H1 (cell line): ENCODE measurements around the gene ADARB2. TPM values are rescaled to one million over a fixed set of nuclear protein-coding genes. Genes with fewer than 3 reads are reported as not detected.

Source experiments
- CTCF ChIA-PET: fragments of 300-600 bp; sonication (Branson Sonifier 250); formaldehyde crosslinking; loops from one replicate; lab custom pipeline; 2021; ENCODE audit not compliant: partially characterized antibody; lab: Charles Lee
- POLR2A ChIA-PET: fragments of 300-600 bp; sonication (Branson Sonifier 250); formaldehyde crosslinking; loops from one replicate; lab custom pipeline; 2021; ENCODE audit warnings: inconsistent platforms; ENCODE audit not compliant: partially characterized antibody; lab: Charles Lee
- DNase-seq, 2 experiments: peaks; one replicate each; pipeline versions ENCODE4 v3.0.0 to v3.0.0-alpha.2; 2010 to 2022; ENCODE audit warnings: low spot score in 2 of 2, low read depth in 1 of 2, mixed read lengths in 1 of 2
- FAIRE-seq: peaks from 2 replicates; lab custom pipeline; 2011; peaks lifted over from hg19 to GRCh38; lab: Jason Lieb, UNC
- H2AFZ ChIP-seq: 2 replicates; pipeline ENCODE4 v1.8.1; 2012; ENCODE audit warnings: low read length, inconsistent platforms
- H2AK5ac ChIP-seq: 2 replicates; pipeline ENCODE4 v1.6.1; 2013; ENCODE audit warnings: low read depth, low read length
- H2BK120ac ChIP-seq: replicated peaks from 2 replicates; pipeline ENCODE3; 2013; ENCODE audit warnings: low read depth, low read length, inconsistent platforms
- H2BK12ac ChIP-seq: 2 replicates; pipeline ENCODE4 v1.6.1; 2013; ENCODE audit warnings: low read depth, low read length
- H2BK15ac ChIP-seq: 2 replicates; pipeline ENCODE4 v1.6.1; 2013; ENCODE audit warnings: low read length
- H2BK20ac ChIP-seq: 2 replicates; pipeline ENCODE4 v1.6.1; 2013; ENCODE audit warnings: low read length
- H2BK5ac ChIP-seq: 2 replicates; pipeline ENCODE4 v1.6.1; 2013; ENCODE audit warnings: low read depth, low read length
- H3K14ac ChIP-seq: 2 replicates; pipeline ENCODE4 v1.6.1; 2013; ENCODE audit warnings: inconsistent platforms; ENCODE audit not compliant: insufficient read length
- H3K18ac ChIP-seq: 2 replicates; pipeline ENCODE4 v1.6.1; 2013; ENCODE audit warnings: low read length; ENCODE audit errors: extremely low read depth
- H3K23ac ChIP-seq: 2 replicates; pipeline ENCODE4 v1.6.1; 2013; ENCODE audit warnings: inconsistent platforms; ENCODE audit not compliant: insufficient read length
- H3K23me2 ChIP-seq: 2 replicates; pipeline ENCODE4 v1.6.1; 2013; ENCODE audit warnings: low read depth, low read length
- H3K27ac ChIP-seq: 2 replicates; pipeline ENCODE4 v1.6.1; 2011; ENCODE audit warnings: low read depth, low read length, inconsistent platforms
- H3K27me3 ChIP-seq, 4 experiments: replicated peaks in 1 of 4; 1 replicate in 1 of 4; 2 replicates in 3 of 4; pipeline versions ENCODE4 v1.6.1 to v1.8.1; 2011 to 2013; ENCODE audit warnings: low read length in 3 of 4, mild to moderate bottlenecking in 3 of 4, inconsistent platforms in 2 of 4, mixed read lengths in 2 of 4, moderate library complexity in 1 of 4; ENCODE audit not compliant: control insufficient read depth in 3 of 4, insufficient read depth in 3 of 4; ENCODE audit errors: extremely low read depth in 1 of 4
- H3K36me3 ChIP-seq, 4 experiments: 2 replicates each; pipeline versions ENCODE4 v1.6.1 to v1.8.1; 2011 to 2013; ENCODE audit warnings: mild to moderate bottlenecking in 4 of 4, low read length in 3 of 4, moderate library complexity in 2 of 4, control low read depth in 1 of 4, inconsistent platforms in 1 of 4; ENCODE audit not compliant: insufficient read depth in 4 of 4, control insufficient read depth in 2 of 4
- H3K4ac ChIP-seq: replicated peaks from 2 replicates; pipeline ENCODE3; 2013; ENCODE audit warnings: low read length, low read depth, mixed read lengths, inconsistent platforms; ENCODE audit not compliant: insufficient read length
- H3K4me1 ChIP-seq, 4 experiments: replicated peaks in 1 of 4; 1 replicate in 1 of 4; 2 replicates in 3 of 4; pipeline versions ENCODE4 v1.6.1 to v1.8.1; 2011 to 2013; ENCODE audit warnings: low read length in 3 of 4, inconsistent platforms in 2 of 4, mixed read lengths in 1 of 4; ENCODE audit not compliant: insufficient read depth in 4 of 4, control insufficient read depth in 3 of 4
- H3K4me2 ChIP-seq, 2 experiments: 2 replicates each; pipeline versions ENCODE4 v1.6.1 to v1.8.1; 2011 to 2013; ENCODE audit warnings: low read depth in 2 of 2, low read length in 2 of 2, control low read depth in 1 of 2, inconsistent platforms in 1 of 2, mild to moderate bottlenecking in 1 of 2; ENCODE audit not compliant: insufficient read depth in 1 of 2
- H3K4me3 ChIP-seq, 4 experiments: fragments of 200-600, 300-600 bp in 1 of 4; sonication (generic), shearing (Covaris generic), sonication (Bioruptor Twin) in 1 of 4; 2 replicates each; pipeline versions ENCODE4 v1.5.1 to v1.8.1; 2011 to 2016; ENCODE audit warnings: low read length in 4 of 4, low read depth in 3 of 4, control low read depth in 2 of 4, inconsistent platforms in 2 of 4, mild to moderate bottlenecking in 2 of 4, mixed read lengths in 1 of 4, moderate library complexity in 1 of 4; ENCODE audit not compliant: insufficient read depth in 2 of 4; ENCODE audit errors: extremely low read depth in 1 of 4
- H3K56ac ChIP-seq: replicated peaks from 2 replicates; pipeline ENCODE3; 2013; ENCODE audit warnings: low read depth, mild to moderate bottlenecking, mixed read lengths, low read length, inconsistent platforms; ENCODE audit not compliant: insufficient read length
- H3K79me1 ChIP-seq: 2 replicates; pipeline ENCODE4 v1.6.1; 2013; ENCODE audit warnings: low read depth, low read length, control low read depth
- H3K79me2 ChIP-seq, 2 experiments: 2 replicates each; pipeline versions ENCODE4 v1.6.1 to v1.8.1; 2012 to 2013; ENCODE audit warnings: low read length in 2 of 2, mild to moderate bottlenecking in 2 of 2, inconsistent platforms in 1 of 2; ENCODE audit not compliant: insufficient read depth in 2 of 2, control insufficient read depth in 1 of 2
- H3K9ac ChIP-seq, 4 experiments: replicated peaks in 1 of 4; 1 replicate in 1 of 4; 2 replicates in 3 of 4; pipeline versions ENCODE4 v1.6.1 to v1.8.1; 2011 to 2013; ENCODE audit warnings: low read depth in 3 of 4, low read length in 3 of 4, control low read depth in 2 of 4, mild to moderate bottlenecking in 2 of 4, moderate library complexity in 2 of 4, inconsistent platforms in 1 of 4; ENCODE audit errors: extremely low read depth in 1 of 4
- H3K9me3 ChIP-seq, 2 experiments: 2 replicates each; pipeline versions ENCODE4 v1.6.1 to v1.8.1; 2012 to 2013; ENCODE audit warnings: mild to moderate bottlenecking in 2 of 2, moderate library complexity in 2 of 2, control low read depth in 1 of 2, inconsistent platforms in 1 of 2, low read depth in 1 of 2, low read length in 1 of 2, mixed read lengths in 1 of 2; ENCODE audit not compliant: insufficient read depth in 2 of 2
- H4K20me1 ChIP-seq, 2 experiments: replicated peaks in 1 of 2; 2 replicates each; pipeline versions ENCODE3 to v1.8.1; 2011 to 2013; ENCODE audit warnings: inconsistent platforms in 2 of 2, low read length in 2 of 2, mild to moderate bottlenecking in 1 of 2; ENCODE audit not compliant: insufficient read depth in 2 of 2, control insufficient read depth in 1 of 2
- H4K5ac ChIP-seq: 2 replicates; pipeline ENCODE4 v1.6.1; 2013; ENCODE audit warnings: low read length, low read depth, mixed read lengths, inconsistent platforms; ENCODE audit not compliant: insufficient read length
- H4K8ac ChIP-seq: 2 replicates; pipeline ENCODE4 v1.8.0; 2013; ENCODE audit warnings: mild to moderate bottlenecking, moderate library complexity, low read length, inconsistent platforms; ENCODE audit not compliant: insufficient read depth; ENCODE audit errors: extremely low read depth
- H4K91ac ChIP-seq: replicated peaks from 2 replicates; pipeline ENCODE3; 2013; ENCODE audit warnings: low read length, mixed read lengths, inconsistent platforms; ENCODE audit not compliant: insufficient read length
- HDAC2 ChIP-seq, 2 experiments: fragments of 300-600 bp in 1 of 2; sonication (generic) in 1 of 2; IDR thresholded peaks; 2 replicates each; pipeline ENCODE4 v1.6.1; 2011 to 2012; ENCODE audit warnings: low read depth in 2 of 2, low read length in 2 of 2, mild to moderate bottlenecking in 2 of 2, moderate library complexity in 2 of 2, borderline replicate concordance in 1 of 2, inconsistent platforms in 1 of 2
- NRF1 ChIP-seq: IDR thresholded peaks from 2 replicates; pipeline ENCODE4 v1.6.1; 2011; ENCODE audit warnings: mild to moderate bottlenecking, low read depth, low read length, improper control_type of control experiment
- YY1 ChIP-seq: IDR thresholded peaks from 2 replicates; pipeline ENCODE4 v1.6.1; 2011; ENCODE audit warnings: low read depth, mild to moderate bottlenecking, low read length
- WGBS, 2 experiments: shearing (Covaris generic) in 1 of 2; methylation state at CpG; one replicate each; pipeline versions ENCODE4 v1.1.6 to v1.1.7; 2013 to 2015; ENCODE audit warnings: low lambda C conversion rate in 2 of 2, mixed read lengths in 2 of 2, inconsistent platforms in 1 of 2, low coverage in 1 of 2, missing lambda C conversion rate in 1 of 2; ENCODE audit not compliant: insufficient replicate concordance in 2 of 2, insufficient coverage in 1 of 2, insufficient read length in 1 of 2; ENCODE audit errors: extremely low coverage in 1 of 2, missing lambda C conversion rate in 1 of 2; 5-methylcytosine and 5-hydroxymethylcytosine counted together
- polyA plus RNA-seq, 7 experiments: library from polyadenylated mRNA; depleted of rRNA in 3 of 7; stranded (reverse) in 5 of 7; unstranded in 2 of 7; fragments of >200 nt in 5 of 7; fragments of 200-250 nt in 2 of 7; gene quantifications; 1 replicate in 5 of 7; 2 replicates in 1 of 7; 4 replicates in 1 of 7; pipeline versions ENCODE4 v1.2.1 to v1.2.3, GENCODE V29; 2011 to 2013; ENCODE audit warnings: missing spikeins in 2 of 7, mixed read lengths in 2 of 7
- total RNA-seq: library from RNA; stranded (reverse); fragmentation: NEBNext Ultra II Directional; extraction: Animal tissue kit (Norgen Biotek cat#: 25700); gene quantifications from 2 replicates; pipeline ENCODE4 v1.2.1, GENCODE V29; 2021
- TF ChIP-seq, protein P1 (sequence below), 3 experiments: IDR thresholded peaks; 1 replicate in 2 of 3; 2 replicates in 1 of 3; pipeline versions ENCODE4 v1.5.1 to v1.6.1; 2011; ENCODE audit warnings: low read length in 3 of 3, mild to moderate bottlenecking in 3 of 3, inconsistent platforms in 2 of 3, low read depth in 1 of 3, moderate library complexity in 1 of 3; ENCODE audit not compliant: insufficient read depth in 1 of 3; ENCODE audit errors: control extremely low read depth in 1 of 3

ADARB2 gene
- total and polyA plus RNA-seq, 2 of the 8 experiments (the other 6 are each of a cell fraction or from before 2014, with no cell fraction given) = 2.2 to 2.8 TPM

DNA sequence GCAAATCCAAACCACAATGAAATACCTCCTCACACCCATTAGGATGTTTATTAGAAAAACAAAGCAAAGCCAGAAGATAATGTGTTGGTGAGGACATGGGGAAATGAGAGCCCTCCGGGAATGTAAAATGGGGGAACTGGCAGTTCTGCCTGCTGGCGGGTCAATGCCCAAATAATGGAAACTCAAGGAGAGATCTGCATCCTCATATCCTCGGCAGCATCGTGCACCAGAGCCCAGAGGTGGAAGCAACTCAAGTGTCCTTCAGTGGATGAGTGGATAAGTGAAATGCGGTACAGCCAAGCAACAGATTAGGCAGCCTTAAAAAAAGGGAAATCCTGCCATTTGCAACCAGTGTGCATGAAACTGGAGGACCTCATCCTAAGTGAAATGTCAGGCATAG lies 356.0 kb downstream of the ADARB2 start:
- Histone ChIP-seq H4K20me1 (no peaks in the 10 kb centered on the region), H2BK20ac (no peak overlapping the region), H3K4me2 (no peak overlapping the region), H3K4me3 (no peak overlapping the region), H4K91ac (no peak overlapping the region), H3K56ac (no peak overlapping the region), H2BK12ac (no peak overlapping the region), H2AFZ (no peak overlapping the region), H3K4me1 (peaks cover 5 to 11% (median 8%) of the 10 kb centered on the region in 4 experiments), H2BK120ac (no peak overlapping the region), H3K9me3 (no peaks in the 10 kb centered on the region), H2AK5ac (no peak overlapping the region; the same call in 1 of the 2 replicates), H3K79me2 (no peaks in the 10 kb centered on the region), H3K9ac (no peak overlapping the region; a peak in 1 of 7 replicates), H3K79me1 (no peaks in the 10 kb centered on the region), H3K4ac (no peak overlapping the region), H3K18ac (no peak overlapping the region), H3K36me3 (no peaks in the 10 kb centered on the region), H2BK15ac (no peak overlapping the region), H2BK5ac (no peak overlapping the region), H3K27me3 (no peaks in the 10 kb centered on the region; a peak in 2 of 7 replicates), H4K8ac (no peak overlapping the region), H3K23ac (no peak overlapping the region), H3K23me2 (no peaks in the 10 kb centered on the region), H4K5ac (no peak overlapping the region), H3K14ac (no peak overlapping the region), H3K27ac (no peak overlapping the region)
- ChIA-PET CTCF (interaction anchor here (1.8 to 2.6 kb wide), 2 partner anchors 22 to 39 kb away, joined by 4 to 11 read pairs; no protein-coding TSS in a partner anchor), POLR2A (no interaction called here)
- TF ChIP-seq NRF1 = no peak
- TF ChIP-seq YY1 = 0 out of 2 replicates have a peak, but pooled peaks have one; percentile 16
- TF ChIP-seq, protein P1, sequence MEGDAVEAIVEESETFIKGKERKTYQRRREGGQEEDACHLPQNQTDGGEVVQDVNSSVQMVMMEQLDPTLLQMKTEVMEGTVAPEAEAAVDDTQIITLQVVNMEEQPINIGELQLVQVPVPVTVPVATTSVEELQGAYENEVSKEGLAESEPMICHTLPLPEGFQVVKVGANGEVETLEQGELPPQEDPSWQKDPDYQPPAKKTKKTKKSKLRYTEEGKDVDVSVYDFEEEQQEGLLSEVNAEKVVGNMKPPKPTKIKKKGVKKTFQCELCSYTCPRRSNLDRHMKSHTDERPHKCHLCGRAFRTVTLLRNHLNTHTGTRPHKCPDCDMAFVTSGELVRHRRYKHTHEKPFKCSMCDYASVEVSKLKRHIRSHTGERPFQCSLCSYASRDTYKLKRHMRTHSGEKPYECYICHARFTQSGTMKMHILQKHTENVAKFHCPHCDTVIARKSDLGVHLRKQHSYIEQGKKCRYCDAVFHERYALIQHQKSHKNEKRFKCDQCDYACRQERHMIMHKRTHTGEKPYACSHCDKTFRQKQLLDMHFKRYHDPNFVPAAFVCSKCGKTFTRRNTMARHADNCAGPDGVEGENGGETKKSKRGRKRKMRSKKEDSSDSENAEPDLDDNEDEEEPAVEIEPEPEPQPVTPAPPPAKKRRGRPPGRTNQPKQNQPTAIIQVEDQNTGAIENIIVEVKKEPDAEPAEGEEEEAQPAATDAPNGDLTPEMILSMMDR (IDR thresholded peaks at IDR 0.05; ENCODE audit: control extremely low read depth in 1 of 3, insufficient read depth in 1 of 3, low read depth in 1 of 3, low read length in 3 of 3) = no peak
- no peak for TF ChIP-seq HDAC2 (IDR thresholded peaks at IDR 0.05; ENCODE audit: borderline replicate concordance in 1 of 2, low read depth in 2 of 2, low read length in 2 of 2)
- WGBS, 2 experiments = 76% methylated on average over 5 of the region's 5 CpGs; no CpG with 5 or more reads in 1 of the 2 experiments
- peak in 1 of 2 experiments; percentile 42 for DNase-seq
- no peak for FAIRE-seq
